Suprapubic skin (tissue), 4 donors: ENCODE data around the gene CTXN1. TPM values are rescaled to one million over a fixed set of nuclear protein-coding genes. Genes with fewer than 3 reads are reported as not detected.
A peak's percentile ranks its signal among the peaks of the same experiment; 100 is the strongest.

Experiments
- DNase-seq, 2 donors: peaks; one replicate each; pipeline ENCODE4 v3.0.0-alpha.2; 2019; ENCODE audit warnings: low spot score in 2 of 2
- H3K27ac ChIP-seq: fragments of 200-600 bp; sonication (generic); one replicate; pipeline ENCODE4 v1.5.1; 2019
- H3K27me3 ChIP-seq: fragments of 200-600 bp; sonication (generic); one replicate; pipeline ENCODE4 v1.5.1; 2019
- H3K36me3 ChIP-seq: fragments of 200-600 bp; sonication (generic); one replicate; pipeline ENCODE4 v1.5.1; 2019
- H3K4me1 ChIP-seq: fragments of 200-600 bp; sonication (generic); one replicate; pipeline ENCODE4 v1.5.1; 2019
- H3K4me3 ChIP-seq: fragments of 200-600 bp; sonication (generic); one replicate; pipeline ENCODE4 v1.5.1; 2019; ENCODE audit warnings: mild to moderate bottlenecking
- H3K9me3 ChIP-seq: fragments of 200-600 bp; sonication (generic); one replicate; pipeline ENCODE4 v1.5.1; 2019
- EP300 ChIP-seq: sonication (generic); formaldehyde crosslinking; IDR thresholded peaks from one replicate; pipeline ENCODE4 v1.6.1; 2017; ENCODE audit warnings: antibody characterized with exemption
- POLR2A ChIP-seq, 2 donors: fragments of 450-650 bp; IDR thresholded peaks; one replicate each; pipeline ENCODE4 v1.6.1; 2017; ENCODE audit warnings: antibody characterized with exemption in 2 of 2, mild to moderate bottlenecking in 2 of 2, moderate library complexity in 2 of 2
- POLR2AphosphoS5 ChIP-seq, 3 donors: sonication (generic); formaldehyde crosslinking; IDR thresholded peaks; one replicate each; pipeline ENCODE4 v1.6.1; 2017; ENCODE audit warnings: antibody characterized with exemption in 3 of 3
- WGBS: methylation state at CpG from one replicate; pipeline ENCODE4 v1.1.5; 2018; 5-methylcytosine and 5-hydroxymethylcytosine counted together
- total RNA-seq, 4 donors: library from RNA; depleted of rRNA; stranded (reverse); fragments of >200 nt; gene quantifications; one replicate each; pipeline ENCODE4 v1.1.0, GENCODE V29; 2016
- TF ChIP-seq, protein P1 (sequence below), 2 donors: fragments of 200-600 bp in 1 of 2; fragments of 450-650 bp in 1 of 2; sonication (generic) in 1 of 2; IDR thresholded peaks; one replicate each; pipeline ENCODE4 v1.5.1; 2016 to 2019; ENCODE audit warnings: antibody characterized with exemption in 2 of 2, mild to moderate bottlenecking in 1 of 2, moderate library complexity in 1 of 2

The CTXN1 gene
- total RNA-seq, 4 donors from 2014 or later, result 1.2 to 3.6 (median 2.6) TPM

DNA sequence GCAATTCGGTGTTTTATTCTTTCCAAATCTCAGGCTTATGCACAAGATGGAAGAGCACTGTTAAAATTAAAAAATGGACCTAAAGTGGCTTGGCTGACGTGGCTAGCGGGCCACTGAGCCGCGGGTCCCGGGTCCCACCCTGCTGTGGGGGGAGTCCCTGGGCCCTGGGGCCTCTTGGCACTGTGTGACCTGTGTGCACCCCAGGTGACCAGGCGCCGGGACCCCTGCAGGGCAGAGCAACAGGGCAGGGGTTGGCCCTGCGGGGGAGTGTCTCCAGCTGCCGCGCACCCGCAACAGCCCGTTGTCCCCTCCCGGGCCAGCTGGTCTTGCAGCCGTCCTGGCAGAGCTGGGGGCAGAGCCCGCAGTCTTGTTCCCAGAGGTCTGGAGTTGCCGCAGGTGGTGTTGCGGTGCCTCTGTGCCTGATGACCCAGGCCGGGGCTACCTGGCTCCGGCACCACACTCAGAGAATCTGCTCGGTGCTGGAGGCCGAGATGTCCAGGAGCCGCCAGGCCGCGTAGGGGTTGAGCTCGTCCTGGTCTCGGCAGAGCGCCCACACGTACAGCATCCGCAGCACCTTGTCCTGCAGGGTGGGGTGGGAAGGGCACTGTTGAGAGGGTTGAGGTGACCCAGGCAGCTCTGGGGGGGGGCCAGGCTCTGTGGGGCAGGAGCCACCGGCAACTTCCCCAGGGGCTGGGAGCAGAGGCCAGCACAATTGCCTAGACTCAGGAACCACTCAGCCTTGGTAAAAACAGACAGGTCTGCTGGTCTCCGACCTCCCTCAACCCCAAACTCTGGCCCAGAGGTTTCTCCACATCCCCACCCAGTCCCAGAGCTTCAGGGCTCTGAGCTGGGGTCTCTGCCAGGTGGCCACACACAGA lies 1.0 kb upstream of the CTXN1 start:
- whole genome bisulfite sequencing, result 71% methylated on average over 7 of the region's 32 CpGs
- Histone ChIP-seq H3K4me1 (peaks cover 73% of the 10 kb centered on the region), H3K27me3 (no peaks in the 10 kb centered on the region), H3K27ac (no peak overlapping the region), H3K9me3 (no peaks in the 10 kb centered on the region), H3K4me3 (peak overlapping the region; percentile 66), H3K36me3 (peaks cover 32% of the 10 kb centered on the region)
- DNase-seq, result peak in 1 of 2 donors; percentile 70
- TF ChIP-seq, protein P1, sequence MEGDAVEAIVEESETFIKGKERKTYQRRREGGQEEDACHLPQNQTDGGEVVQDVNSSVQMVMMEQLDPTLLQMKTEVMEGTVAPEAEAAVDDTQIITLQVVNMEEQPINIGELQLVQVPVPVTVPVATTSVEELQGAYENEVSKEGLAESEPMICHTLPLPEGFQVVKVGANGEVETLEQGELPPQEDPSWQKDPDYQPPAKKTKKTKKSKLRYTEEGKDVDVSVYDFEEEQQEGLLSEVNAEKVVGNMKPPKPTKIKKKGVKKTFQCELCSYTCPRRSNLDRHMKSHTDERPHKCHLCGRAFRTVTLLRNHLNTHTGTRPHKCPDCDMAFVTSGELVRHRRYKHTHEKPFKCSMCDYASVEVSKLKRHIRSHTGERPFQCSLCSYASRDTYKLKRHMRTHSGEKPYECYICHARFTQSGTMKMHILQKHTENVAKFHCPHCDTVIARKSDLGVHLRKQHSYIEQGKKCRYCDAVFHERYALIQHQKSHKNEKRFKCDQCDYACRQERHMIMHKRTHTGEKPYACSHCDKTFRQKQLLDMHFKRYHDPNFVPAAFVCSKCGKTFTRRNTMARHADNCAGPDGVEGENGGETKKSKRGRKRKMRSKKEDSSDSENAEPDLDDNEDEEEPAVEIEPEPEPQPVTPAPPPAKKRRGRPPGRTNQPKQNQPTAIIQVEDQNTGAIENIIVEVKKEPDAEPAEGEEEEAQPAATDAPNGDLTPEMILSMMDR (IDR thresholded peaks at IDR 0.05), result no peak

- DNase-seq, result peak in 1 of 2 donors; percentile 84
- TF ChIP-seq, protein P1 (IDR thresholded peaks at IDR 0.05), result peak; percentile 44 to 94
- TF ChIP-seq EP300, result no peak
- WGBS, result 1% methylated on average over 15 of the region's 98 CpGs
- peak overlapping the region; percentile 66 for H3K4me3 ChIP-seq
- peaks cover 18% of the 10 kb centered on the region for H3K36me3 ChIP-seq
- H3K27ac ChIP-seq, result no peak overlapping the region
- H3K9me3 ChIP-seq, result no peaks in the 10 kb centered on the region
- peaks cover 85% of the 10 kb centered on the region for H3K4me1 ChIP-seq
- no peaks in the 10 kb centered on the region for H3K27me3 ChIP-seq
Measured at GRCh38 chr19:7925171-7925851, 624 bp downstream of the CTXN1 start.

DNA sequence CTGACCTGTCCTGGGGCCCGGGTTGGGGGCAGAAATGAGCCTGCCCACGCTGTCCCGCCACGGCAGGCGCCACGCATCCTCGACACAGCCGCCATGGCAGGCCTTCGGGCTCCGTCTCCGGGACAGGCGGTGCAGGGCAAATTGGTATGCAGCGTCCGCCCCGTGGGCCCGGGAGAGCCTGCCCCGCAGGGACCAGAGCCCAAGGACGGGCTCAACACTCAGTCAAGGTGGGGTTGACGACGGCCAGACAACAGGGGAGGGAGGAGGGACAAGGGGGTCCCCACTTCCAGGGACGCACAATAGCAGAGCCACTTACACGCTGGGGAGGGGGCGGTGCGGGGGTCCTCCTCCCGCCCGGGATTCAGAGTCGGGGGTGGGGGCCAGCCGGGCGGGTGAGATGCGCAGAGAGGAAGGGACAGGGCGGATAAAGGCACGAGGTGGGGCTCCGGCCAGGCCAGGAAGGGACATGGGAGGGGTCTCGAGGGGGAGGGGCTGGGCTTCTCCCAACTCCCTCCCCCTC lies 1.2 kb downstream of the CTXN1 start:
- WGBS, result 34% methylated on average over 13 of the region's 34 CpGs
- Histone ChIP-seq H3K4me1 (peaks cover 83% of the 10 kb centered on the region), H3K36me3 (peaks cover 16% of the 10 kb centered on the region), H3K4me3 (peak overlapping the region; percentile 66), H3K9me3 (no peaks in the 10 kb centered on the region), H3K27me3 (no peaks in the 10 kb centered on the region), H3K27ac (no peak overlapping the region)
- TF ChIP-seq EP300 (no peak), POLR2A (IDR thresholded peaks at IDR 0.05) (no peak), POLR2AphosphoS5 (IDR thresholded peaks at IDR 0.05) (no peak)
- TF ChIP-seq, protein P1 (IDR thresholded peaks at IDR 0.05), result no peak
- DNase-seq, result peak in 1 of 2 donors; percentile 76

GRCh38 chr19:7924241-7924640 lies 1.7 kb downstream of the CTXN1 start:
- TF ChIP-seq, protein P1 (IDR thresholded peaks at IDR 0.05), result no peak
- no peak for TF ChIP-seq POLR2A (IDR thresholded peaks at IDR 0.05)
- no peak for TF ChIP-seq POLR2AphosphoS5 (IDR thresholded peaks at IDR 0.05)
- H3K4me1 ChIP-seq, result peaks cover 83% of the 10 kb centered on the region

More at GRCh38 chr19:7924241-7924640, 1.7 kb downstream of the CTXN1 start:
- whole genome bisulfite sequencing, result 51% methylated on average over 11 of the region's 12 CpGs
- DNase-seq, result peak in 1 of 2 donors; percentile 69
- Histone ChIP-seq H3K4me3 (no peak overlapping the region), H3K27ac (no peak overlapping the region), H3K36me3 (peaks cover 16% of the 10 kb centered on the region), H3K9me3 (no peaks in the 10 kb centered on the region), H3K27me3 (peaks cover under 1% of the 10 kb centered on the region)
